ENCODE measurements around the gene ABCC2.
"Not testable (repeated sequence)": the region's sequence is repeated elsewhere in the genome, so short reads cannot be mapped to it uniquely, and the experiment has no call there.

ABCC2 gene

DNA sequence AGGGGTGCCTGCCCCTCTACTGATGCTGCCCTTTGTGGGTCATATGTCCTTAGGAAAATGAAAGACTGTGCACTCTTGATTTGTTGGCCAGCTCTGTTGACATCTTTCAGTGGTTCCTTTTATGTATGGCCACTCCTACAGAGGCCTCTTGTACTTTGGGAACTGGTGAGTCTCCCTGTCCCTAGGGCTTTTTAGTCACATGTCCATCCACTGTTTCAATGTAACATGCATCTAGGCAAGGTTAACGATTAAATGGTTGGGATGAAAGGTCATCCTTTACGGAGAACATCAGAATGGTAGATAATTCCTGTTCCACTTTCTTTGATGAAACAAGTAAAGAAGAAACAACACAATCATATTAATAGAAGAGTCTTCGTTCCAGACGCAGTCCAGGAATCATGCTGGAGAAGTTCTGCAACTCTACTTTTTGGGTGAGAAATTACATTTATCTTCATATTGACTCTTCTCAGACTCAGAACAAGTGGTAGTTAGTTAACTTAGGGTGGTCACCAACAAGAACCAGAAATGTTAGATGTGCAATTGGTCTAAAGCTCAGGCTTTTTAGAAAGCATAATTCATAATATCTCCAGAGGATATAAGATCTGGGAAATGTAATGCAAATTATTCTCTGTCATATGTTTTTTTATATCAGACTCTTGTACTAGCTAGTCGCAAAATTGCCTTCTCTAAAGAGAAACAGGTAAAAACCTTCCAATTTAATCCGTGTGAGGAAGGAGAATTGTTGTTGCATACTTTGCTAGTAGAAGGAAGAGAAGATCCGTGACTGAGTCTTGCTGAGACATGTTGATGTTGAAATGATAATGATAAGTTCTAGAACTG lies at the start of gene ABCC2:
Gene ABCC2 (plus strand): TSS at position 194 of the 840 bp plus-strand sequence. CDS start 205 bp downstream, at position 399.
- DNase-seq = no peak

- DNase-seq = no peak
Observed at GRCh38 chr10:99733366-99733765, 49.1 kb upstream of the ABCC2 start.

DNA sequence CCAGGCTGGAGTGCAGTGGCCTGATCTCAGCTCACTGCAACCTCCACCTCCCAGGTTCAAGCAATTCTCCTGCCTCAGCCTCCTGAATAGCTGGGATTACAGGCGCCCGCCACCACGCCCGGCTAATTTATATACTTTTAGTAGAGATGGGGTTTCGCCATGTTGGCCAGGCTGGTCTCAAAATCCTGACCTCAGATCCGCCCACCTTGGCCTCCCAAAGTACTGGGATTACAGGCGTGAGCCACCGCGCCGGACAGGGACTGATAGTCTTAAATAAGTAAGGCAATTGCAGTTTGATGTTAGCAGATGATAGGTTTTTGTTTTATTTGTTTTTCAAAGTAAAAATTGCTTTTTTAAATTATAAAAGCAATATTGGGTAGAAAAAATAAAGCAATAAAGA lies 48.3 kb upstream of the ABCC2 start:
- not testable (repeated sequence) for DNase-seq

GRCh38 chr10:99740260-99740659 lies 42.2 kb upstream of the ABCC2 start:
- no peak for DNase-seq

DNA sequence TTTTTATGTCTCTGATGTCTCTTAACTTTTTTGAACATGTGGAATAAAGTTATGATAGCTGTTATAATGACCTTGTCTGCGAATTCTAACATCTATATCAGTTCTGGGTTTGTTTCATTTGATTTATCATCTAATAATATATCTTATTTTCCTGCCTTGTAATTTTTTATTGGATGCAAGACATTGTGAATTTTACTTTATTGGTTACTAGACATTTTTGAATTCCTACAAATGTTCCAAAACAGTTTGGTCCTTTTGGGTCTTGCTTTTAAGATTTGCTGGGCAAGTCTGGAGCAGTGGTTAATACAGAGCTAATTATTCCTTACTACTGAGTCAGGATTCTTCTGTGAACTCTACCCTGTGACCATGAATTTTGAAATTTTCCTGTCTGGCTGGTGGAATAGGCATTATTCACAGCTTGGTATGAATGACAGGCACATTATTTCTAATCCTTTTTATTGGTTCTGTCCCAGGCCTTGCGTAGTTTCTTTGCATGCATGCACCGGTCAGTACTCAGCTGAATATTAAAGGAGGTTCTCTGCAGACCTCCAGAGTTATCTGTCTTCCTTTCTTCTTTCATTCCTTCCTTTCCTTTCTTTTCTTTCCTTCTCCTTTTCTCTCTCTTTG lies 41.4 kb upstream of the ABCC2 start:
- DNase-seq = no peak

GRCh38 chr10:99742254-99742653 lies 40.2 kb upstream of the ABCC2 start:
- DNase-seq = no peak

GRCh38 chr10:99742701-99743100 lies 39.7 kb upstream of the ABCC2 start:
- no peak for DNase-seq

DNA sequence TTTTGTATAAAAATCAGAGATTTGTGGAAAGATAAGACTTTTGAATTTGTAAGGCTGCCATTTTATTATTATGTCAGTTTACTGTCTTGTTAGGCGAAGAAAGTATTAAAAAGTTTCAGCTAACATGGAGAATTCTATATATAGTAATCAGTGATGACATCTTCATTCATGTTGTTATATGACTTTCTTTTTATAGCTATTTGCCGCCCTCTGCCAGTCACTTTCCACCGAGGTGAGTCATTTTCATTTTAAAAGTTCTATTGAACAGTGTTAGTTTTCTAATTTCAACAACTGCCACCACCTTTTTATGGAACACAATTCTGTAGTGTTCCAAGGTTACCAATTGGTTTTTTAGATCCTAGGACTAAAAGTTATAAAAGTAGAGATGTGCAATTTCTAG lies 38.6 kb upstream of the ABCC2 start:
- DNase-seq = no peak

DNA sequence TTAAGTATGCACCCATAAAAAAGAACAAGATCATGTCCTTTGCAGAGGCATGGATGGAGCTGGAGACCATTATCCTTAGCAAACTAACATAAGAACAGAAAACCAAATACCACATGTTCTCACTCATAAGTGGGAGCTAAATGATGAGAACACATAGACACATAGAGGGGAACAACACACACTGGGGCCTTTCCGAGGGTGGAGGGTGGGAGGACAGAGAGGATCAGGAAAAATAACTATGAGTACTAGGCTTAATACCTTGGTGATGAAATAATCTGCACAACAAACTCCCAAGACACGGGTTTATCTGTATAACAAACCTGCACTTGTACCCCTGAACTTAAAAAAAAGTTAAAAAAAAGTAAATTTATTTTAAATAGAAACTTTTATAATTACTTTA lies 36.3 kb upstream of the ABCC2 start:
- not testable (repeated sequence) for DNase-seq

DNA sequence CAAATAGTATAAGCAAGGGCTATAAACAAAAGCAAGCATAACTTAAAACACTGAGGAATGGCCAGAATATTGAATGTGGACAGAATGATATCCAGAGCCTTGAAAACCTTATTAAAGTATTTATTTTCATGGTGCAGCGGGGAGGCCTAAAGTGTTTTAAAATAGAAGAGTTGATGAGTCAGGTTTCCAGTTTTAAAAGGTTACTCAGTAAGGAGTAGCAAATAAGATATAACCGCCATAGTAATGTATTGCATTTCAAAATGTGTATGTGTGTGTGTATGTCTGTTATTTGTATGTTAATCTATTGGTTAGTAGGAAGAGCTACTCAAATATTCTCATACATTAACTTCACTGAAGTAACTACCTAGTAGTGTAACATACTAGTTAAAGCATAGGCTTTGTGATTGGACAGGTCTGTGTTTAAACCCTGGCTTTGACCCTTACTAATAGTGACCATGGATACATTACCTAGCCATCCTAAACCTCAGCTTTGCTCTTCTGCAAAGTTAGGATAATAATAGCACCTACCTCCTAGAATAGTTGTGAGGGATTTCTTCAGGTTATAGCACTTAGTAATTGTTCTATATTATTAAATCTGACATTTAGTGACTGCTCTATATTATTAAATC lies 33.5 kb upstream of the ABCC2 start:
- DNase-seq = no peak

DNA sequence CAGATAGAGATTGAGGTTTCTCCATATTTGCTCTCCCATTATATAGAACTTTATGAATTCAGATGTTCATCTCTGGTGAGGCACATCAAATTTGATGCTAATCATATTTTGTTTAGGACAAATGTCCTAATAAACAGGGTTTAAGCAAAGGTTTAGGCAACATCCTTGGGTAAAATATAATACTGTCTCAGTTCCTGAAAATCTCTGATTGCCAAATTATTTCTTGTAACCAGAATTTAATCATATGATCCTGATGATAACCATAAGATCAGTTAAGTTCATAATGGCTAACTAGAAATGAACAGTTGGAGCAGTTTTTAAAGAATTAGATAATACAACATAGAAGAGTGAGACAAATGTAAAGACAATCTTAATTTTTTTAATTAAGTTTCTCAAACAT lies 31.8 kb upstream of the ABCC2 start:
- DNase-seq = no peak

- DNase-seq = no peak
Observed at GRCh38 chr10:99754670-99755069, 27.8 kb upstream of the ABCC2 start.

- no peak for DNase-seq
Observed at GRCh38 chr10:99756159-99756558, 26.3 kb upstream of the ABCC2 start.

GRCh38 chr10:99758211-99758891 lies 24.1 kb upstream of the ABCC2 start:
- DNase-seq = no peak

DNA sequence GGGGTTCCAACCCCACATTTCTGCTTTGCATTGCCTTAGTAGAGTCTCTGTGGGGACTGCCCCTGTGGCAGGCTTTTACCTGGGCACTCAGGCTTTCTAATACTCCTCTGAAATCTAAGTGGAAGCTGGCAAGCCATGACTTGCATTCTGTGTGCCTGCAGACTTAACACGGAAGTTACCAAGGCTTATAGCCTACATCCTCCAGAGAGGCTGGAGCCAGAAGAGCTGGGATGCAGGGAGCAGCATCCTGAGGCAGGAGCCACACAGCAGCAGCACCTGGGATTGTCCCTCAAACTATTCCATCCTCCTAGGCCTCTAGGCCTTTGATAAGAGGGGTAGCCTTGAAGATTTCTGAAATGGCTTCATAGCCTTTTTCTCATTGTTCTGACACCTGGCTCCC lies 22.1 kb upstream of the ABCC2 start:
- DNase-seq = no peak

DNA sequence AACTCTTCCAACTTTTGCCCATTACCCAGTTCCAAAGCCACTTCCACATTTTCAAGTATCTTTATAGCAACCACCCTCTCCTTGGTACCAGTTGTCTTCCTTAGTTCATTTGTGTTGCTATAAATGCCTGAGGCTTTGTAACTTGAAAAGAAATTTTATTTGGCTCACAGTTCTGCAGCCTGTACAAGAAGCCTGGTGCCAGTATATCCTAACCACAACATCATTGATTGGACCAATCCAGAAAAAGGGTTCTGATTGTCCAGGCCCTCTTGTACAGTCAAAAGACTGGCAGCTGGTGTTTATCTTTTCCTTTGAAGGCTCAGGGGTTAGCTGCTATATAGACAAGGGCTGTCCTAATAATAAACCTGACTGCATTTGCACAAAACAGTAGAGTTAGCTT lies 21.1 kb upstream of the ABCC2 start:
- no peak for DNase-seq

- DNase-seq = no peak
Observed at GRCh38 chr10:99765672-99766301, 16.7 kb upstream of the ABCC2 start.

- no peak for DNase-seq
Observed at GRCh38 chr10:99766302-99766681, 16.1 kb upstream of the ABCC2 start.

DNA sequence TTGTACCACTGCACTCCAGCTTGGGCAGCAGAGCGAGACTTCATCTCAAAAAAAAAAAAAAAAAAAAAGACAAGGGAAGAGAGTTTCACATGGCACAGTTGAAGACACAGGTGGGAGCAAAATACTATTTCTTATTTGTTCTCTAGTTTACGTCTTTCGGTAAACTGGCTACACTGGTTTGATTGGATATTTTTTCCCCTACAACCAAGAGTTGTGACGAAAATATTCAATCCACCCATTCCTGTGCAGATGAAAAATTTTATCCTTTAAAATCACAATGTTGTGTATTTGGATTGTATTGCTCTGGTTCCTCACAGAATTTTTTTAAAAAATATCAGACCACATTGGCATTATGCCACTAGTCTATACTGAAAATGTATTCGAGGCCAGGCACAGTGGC lies 14.5 kb upstream of the ABCC2 start:
- DNase-seq = no peak

DNA sequence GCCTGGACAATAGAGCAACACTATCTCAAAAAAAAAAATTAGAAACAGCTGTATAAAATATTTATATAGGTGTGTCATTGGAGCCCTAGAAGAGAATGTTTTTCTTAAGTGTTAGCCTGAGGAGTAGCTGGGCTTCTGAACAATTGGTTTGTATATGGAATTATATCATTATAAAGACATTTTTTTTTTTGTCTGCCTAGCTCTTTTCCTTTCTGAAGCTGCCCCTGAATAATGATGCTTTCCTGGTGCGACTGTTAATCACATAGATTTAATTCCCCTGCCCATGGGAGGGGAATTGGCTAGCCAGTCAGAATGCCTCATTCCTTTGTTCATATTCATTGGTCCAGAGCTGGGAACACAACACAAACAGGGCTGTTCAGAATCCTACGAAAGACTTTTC lies 13.9 kb upstream of the ABCC2 start:
- no peak for DNase-seq

DNA sequence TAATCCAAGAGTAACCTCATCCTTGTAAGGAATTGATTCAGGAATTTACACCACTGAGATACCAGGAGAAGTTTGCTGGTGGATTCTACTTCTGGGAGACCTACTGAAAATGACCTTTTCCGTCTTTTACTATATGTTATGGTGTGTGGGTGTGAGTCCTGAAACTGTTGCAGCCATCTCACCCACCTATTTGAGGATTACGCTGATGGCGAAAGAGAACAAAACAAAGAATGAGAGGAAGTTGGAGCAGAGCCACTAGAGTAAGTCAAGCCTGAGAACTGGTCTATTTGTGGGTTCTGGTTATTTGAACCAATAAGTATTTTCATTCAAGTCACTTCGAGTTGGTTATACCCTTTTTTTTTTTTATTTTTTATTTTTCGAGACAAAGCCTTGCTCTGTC lies 12.7 kb upstream of the ABCC2 start:
- DNase-seq = no peak

DNA sequence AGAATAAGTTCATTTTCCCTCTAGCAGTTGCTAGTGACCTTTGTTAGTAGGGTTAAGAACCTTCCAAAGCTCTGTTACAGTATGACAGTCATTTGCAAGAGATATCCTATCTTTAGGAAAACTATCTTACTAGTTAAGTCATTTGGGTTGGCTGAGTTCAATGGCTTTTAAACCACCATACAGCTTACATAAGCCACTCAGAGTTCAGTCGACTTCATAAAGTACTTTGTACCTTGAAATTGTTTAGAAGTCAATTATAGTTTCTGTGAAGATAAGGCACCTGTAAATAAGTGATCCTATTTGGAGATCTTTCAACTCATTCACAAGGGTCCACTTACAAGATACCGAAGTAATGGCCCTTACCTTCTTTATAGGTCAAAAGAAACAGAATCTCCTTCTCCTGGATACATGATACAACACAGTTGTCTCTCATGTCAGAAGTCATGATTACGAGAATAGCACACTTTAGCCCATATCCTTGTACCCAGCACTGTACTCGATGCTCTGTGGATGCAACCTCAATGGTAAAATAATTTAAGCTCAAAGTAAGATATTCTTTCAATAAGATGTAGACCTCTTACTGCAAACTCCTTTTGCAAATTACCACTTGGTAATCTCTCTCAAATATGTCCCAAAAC lies 11.9 kb upstream of the ABCC2 start:
- no peak for DNase-seq

DNA sequence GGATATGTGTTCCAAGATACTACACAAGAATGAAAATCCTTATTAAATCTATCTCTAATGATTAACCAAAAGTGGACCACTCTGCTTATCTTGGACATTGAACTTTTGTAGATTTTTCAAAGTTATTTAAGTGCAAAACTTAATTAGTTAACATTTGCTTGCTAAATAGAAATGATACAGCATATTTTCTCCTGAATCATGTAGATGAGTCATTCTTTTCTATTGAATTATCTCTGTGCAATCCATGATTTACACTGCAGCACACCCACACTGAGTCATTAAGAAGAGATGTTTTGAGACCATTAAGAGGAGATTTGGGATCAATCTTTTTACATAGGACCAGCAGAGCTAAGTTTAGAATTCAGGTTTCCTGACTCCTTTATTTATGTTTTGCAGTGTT lies 6.6 kb upstream of the ABCC2 start:
- no peak for DNase-seq

Data from cerebellar nuclear complex (tissue), 1 donor.